Hematopoietic multipotent progenitor cell treated with erythropoietin and hydrocortisone succinate and interleukin-3 and kit ligand, for 17 days (in vitro differentiated cells): Measurements from ENCODE around the gene CCDC9B.

Experiments used
- DNase-seq: peaks from one replicate; pipeline ENCODE4 v3.0.0-alpha.2; 2015; ENCODE audit warnings: low spot score

CCDC9B gene

GRCh38 chr15:40345225-40345866 is 4.6 kb upstream of the CCDC9B start:
- DNase-seq: no peak

GRCh38 chr15:40344631-40345120 is 3.9 kb upstream of the CCDC9B start:
- peak; percentile 65 for DNase-seq

GRCh38 chr15:40344217-40344616 is 3.5 kb upstream of the CCDC9B start:
- DNase-seq: no peak

DNA sequence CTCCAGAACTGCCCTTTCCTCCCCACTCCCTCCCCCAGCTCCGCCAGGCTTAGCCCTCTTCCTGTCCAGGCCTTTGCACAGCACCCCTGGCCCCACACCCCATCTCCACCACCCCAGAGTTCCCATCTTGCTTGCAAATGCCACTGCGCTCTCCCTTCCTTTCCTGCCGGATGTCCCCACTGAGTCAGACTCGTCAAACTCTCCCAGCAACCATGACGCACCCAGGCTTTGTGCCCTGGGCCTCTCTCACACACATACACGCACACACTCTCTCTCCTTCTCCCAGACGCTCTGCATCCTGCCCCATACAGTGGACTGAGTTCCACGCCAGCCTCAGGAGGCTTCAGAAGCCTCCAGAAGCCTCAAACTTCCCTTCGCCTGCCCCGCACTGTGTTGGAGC is 2.8 kb upstream of the CCDC9B start:
- DNase-seq: no peak

DNA sequence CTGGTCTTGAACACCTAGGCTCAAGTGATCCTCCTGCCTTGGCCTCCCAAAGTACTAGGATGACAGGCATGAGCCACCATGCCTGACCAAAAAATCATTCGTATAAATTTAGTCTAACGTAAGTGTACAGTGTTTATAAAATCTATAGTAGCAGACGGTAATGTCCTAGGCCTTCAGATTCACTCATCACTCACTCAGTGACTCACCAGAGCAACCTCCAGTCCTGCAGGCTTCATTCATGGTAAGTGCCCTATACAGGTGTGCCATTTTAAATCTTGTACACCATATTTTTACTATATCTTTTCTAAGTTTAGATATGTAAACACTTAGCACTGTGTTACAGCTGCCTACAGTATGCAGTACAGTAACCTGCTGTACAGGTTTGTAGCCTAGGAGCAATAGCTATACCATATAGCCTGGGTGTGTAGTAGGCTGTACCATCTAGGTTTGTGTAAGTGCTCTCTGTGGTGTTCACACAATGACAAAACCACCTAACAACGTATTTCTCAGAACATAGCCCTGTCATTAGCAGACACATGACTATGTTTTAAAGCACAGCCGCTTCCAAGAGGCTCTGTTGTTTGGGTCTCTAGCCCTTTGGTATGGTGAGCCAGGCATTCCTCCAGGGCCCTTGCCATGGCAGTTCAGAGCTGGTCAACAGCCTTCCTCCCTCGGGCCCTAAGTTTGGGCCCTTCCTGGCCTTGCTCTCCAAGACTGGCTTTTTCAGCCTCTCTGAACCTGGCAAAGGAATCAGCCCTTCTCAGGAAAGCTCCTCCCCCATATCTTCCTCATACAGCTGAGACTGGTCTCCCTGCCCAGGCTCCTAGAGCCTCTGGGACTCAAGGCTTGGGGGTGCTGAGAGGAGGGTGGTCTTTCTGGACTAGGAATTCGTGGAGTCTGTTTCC is 1.9 kb upstream of the CCDC9B start:
- no peak for DNase-seq

DNA sequence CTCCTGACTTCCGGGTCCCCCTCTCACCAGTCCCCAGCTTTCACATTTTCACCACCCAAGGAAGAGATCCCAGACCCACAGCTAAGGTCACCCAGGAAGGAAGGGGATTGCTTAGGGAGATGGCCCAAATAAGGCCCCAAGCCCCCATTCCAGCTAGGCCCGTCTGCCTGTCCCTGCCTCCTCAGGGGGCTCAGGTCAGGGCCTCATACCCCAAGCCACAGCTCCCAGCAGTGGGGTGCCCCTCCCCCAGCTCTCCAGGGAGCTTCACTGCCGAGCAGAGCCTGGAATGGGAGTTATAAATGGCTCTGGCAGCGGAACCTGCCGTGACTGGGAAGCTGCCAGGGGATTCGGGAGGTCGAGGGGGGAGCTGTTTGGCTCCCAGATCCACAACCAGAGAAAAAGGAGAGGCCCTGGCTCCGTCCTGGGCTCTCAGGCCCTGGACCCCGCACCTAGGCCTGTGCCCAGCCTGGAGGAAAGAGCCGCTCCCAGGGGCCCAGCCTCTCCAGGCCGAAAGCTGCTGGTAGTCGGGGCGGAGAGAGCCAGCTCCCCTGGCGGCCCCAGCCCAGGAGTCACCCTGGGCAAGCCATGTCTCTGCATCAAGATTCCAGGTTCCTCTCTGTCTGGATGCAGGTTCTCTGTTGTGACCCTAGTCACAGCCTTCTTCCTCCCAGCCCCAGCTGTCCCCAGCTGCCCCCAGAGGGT is 550 bp downstream of the CCDC9B start:
- no peak for DNase-seq

GRCh38 chr15:40339621-40339945 is 1.2 kb downstream of the CCDC9B start:
- no peak for DNase-seq

DNA sequence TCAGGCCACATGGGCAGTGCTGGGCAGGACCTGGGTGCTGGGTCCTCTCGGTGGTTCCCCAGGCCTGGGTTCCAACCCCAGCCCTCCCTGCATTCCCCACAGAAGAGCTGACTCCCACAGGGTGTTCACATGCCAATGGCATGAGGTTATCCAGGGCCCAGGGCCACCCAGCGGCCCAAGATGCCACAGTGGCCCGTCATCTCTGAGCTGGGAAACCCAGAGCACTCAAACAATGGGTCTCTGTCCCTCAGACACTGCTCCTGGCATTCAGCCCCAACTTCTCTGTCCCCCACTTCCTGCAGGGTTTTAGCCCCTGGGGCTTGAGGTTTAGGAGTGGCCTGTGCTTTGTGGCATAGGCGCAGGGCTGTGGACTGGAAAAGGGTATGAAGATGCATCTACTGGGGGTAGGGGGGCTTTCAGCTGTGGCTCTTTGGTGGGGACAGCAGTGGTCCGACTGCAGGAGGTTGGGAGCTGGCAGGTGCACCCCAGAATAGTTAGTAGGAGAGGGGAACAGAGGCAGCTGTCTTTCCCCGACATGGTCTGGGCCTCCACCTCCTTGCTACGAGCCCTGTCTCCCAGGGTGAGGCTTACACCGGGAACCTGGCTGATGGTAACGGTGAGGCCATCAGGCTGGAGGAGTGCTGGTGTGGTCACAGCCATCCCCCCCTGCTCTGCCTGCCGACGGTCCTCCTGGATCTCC is 1.7 kb downstream of the CCDC9B start:
- no peak for DNase-seq

DNA sequence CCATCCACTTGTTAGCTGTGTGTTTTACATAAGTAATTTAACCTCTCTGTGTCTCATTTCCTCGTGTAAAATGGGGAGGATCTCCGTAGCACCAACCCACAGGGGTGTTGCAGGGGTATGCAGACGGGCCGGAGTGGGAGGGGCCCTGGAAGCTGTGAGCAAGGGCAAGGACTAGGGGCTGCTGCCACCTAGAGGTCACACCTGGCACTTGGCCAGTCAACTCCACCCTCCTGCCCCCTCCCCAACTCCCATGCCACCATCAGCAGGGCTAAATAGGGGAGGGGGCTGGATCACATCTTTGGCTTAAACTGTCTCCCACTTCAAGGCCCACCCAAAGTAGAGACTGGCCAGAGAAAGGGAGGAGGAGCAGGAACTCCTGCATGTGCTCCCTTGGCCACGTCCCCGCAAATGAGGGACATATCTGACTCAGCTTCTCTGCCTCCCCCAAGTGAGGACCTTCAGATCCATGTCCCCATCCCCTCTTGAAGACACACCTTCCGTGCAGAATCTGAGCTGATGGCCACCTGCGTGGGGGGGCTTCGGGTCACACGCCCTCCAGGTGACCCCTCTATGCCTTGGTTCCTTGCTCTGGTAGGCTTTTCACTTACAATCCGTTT is 2.6 kb downstream of the CCDC9B start:
- peak; percentile 35 for DNase-seq

DNA sequence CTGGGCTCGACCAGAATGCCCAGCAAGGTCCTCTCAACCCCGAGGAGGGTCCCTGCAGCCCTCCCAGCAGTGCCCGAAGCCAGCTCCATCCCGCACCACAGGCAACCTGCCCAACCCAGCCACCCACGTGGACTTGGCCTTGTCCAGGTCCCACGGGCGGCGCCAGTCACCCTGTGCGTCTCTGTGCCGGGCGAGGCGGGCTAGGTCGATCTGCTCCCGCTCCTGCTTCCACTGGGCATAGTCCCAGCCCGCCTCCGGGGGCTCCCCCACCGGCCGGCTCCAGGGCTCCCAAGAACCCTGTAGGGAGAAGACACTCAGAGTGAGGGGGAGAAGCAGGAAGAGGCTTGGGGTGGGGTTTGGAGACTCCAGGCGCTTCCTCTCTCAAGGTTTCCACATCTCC is 3.1 kb downstream of the CCDC9B start:
- no peak for DNase-seq

DNA sequence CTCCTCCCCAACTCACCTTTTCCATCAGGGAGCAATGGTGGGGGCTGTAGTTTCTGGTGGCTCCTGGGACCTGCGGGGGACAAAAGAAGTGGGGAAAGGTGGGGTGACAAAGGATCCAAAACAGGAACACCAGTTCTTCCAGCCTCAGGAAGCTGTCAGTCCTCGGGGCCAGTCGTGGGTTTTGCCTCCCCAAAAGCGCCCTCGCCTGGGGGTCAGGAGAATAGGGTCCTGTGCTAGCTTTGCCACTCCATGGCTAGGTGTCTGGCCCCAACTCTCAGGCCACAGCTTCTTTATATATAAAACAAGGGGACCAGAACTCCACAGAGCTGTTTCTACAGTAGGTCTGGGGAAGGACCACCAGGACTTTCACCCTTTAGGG is 4.0 kb downstream of the CCDC9B start:
- no peak for DNase-seq

DNA sequence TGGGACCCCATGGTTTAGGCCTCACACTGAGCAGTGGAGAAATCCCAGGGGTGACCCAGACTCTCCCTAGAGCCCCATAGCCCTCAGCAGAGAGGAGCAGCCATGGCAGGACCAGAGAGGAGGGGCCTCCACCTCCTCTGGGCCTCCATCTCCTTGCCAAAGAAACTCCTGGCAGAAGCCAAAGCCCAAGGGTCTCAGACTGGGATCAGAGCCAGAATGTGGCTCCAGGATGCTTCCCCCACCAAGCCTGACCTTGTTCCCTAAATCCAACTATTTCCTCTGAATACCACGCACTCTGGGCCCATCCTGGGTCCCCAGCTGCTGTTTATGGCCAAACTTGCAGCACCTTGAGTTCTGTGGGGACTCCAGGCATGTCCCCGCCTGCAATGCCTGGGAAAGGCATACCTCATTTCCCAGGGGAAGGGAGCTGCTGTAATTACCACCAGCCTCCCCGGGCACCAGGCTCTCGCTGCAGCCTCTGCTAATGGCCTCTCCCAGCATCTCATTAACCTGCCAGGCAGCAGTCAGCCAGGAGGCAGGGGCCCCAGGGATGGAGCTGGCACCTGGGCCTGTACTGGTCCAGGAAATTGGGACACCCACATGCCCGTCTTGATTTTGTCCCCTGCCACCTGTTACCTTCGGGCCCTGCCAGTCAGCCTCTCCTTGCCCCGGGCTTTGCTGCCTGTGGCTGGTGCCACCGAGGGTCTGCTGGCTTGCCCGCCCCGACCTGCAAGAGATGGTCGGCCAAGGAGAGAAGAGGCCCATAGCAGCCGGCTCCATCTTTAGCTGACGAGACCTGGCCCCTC is 4.6 kb downstream of the CCDC9B start:
- DNase-seq: no peak

GRCh38 chr15:40334941-40335795 is 5.6 kb downstream of the CCDC9B start:
- no peak for DNase-seq

DNA sequence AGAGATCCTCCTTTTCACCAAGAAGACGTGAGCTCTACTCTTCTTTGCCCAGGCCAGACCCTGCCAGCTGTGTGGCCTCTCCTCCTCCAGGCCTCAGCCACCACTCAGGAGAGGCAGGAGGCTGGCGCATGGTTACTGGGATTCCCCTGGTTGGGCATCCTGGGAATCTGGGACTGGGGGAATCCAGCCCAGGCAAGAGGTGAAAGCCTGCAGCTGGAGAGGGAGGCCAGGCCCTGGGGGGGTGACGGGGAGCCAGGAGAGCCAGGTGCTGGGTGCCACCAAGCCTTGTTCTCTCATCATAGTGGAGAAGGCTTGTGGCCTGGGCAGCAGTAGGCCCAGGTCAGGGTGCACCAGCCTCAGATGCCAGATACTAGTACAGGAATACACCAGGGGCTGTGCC is 6.2 kb downstream of the CCDC9B start:
- no peak for DNase-seq

DNA sequence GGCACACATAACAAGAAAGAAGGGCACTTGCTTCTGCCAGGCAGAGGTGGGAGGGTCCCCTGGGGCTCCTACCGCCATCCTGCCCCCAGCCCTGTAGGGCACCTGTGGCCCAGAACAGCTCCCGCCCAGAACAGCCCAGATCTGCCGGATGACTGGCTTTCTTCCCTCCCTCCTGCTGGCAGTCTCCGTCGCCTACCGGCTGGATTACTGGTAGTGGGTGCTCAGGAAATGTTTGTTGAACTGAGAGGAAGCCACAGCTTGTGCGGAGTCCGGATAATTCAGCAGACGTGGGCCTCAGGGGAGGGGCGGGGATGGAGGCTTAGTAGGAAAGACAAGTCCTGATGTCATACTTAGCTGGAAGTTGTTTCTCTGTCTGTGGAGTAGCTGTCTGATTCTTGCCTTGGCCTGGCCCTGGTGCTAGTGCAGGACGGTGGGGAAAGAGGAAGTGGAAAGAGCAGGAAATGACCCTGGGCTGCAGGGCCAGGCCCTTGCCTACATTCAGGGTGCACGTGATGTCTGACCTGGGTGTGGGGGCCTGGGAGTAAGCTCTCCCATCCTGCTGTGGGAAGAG is 6.7 kb downstream of the CCDC9B start:
- no peak for DNase-seq

- DNase-seq: no peak
Observed at GRCh38 chr15:40332113-40332781, 8.5 kb downstream of the CCDC9B start.

- no peak for DNase-seq
Observed at GRCh38 chr15:40331637-40332036, 9.1 kb downstream of the CCDC9B start.

DNA sequence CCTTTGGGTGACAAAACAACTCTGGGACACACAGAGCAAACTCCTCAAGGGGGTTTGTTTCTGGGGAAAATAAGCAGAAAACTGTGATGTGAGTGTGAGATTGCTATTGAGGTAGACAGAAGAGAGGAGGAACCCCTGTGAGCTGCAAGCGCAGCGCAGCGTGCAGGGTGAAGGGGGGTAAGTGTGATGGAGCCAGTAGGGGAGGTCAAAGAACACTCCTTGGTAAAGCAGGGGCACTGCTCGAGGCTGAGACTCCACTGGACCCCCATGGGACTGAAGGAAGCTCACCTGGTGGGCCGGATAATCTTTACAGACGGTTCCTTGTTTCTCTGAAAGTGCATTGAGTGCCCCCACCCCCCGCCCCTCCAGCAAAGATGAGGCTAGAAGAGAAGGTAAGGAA is 9.7 kb downstream of the CCDC9B start:
- DNase-seq: no peak

- no peak for DNase-seq
Observed at GRCh38 chr15:40330368-40330836, 10.3 kb downstream of the CCDC9B start.
